Hepatocyte (in vitro differentiated cells): ENCODE results near the gene CRAMP1. TPM values are rescaled to one million over a fixed set of nuclear protein-coding genes. Genes with fewer than 3 reads are reported as not detected.

Experiments
- DNase-seq: peaks from one replicate; pipeline ENCODE4 v3.0.0-alpha.2; 2016; ENCODE audit warnings: low spot score
- H2AFZ ChIP-seq: fragments of 200-600 bp; sonication (generic); 2 replicates; pipeline ENCODE4 v1.6.0; 2016; ENCODE audit warnings: antibody characterized with exemption, mild to moderate bottlenecking
- H3K27ac ChIP-seq: fragments of 200-600 bp; sonication (generic); 2 replicates; pipeline ENCODE4 v1.5.1; 2016; ENCODE audit warnings: mild to moderate bottlenecking
- H3K27me3 ChIP-seq: fragments of 200-600 bp; sonication (generic); 2 replicates; pipeline ENCODE4 v1.6.1; 2016
- H3K36me3 ChIP-seq: fragments of 200-600 bp; sonication (generic); replicated peaks from 2 replicates; pipeline ENCODE4 v1.5.1; 2016; ENCODE audit warnings: low read depth; ENCODE audit not compliant: insufficient read depth
- H3K4me1 ChIP-seq: fragments of 200-600 bp; sonication (generic); 2 replicates; pipeline ENCODE4 v1.5.1; 2016; ENCODE audit warnings: mild to moderate bottlenecking, moderate library complexity; ENCODE audit not compliant: insufficient read depth
- H3K4me2 ChIP-seq: fragments of 200-600 bp; sonication (generic); 2 replicates; pipeline ENCODE4 v1.6.0; 2016
- H3K4me3 ChIP-seq: fragments of 200-600 bp; sonication (generic); 2 replicates; pipeline ENCODE4 v1.5.1; 2016; ENCODE audit warnings: mild to moderate bottlenecking
- H3K79me2 ChIP-seq: fragments of 200-600 bp; sonication (generic); 2 replicates; pipeline ENCODE4 v1.6.0; 2017; ENCODE audit warnings: mild to moderate bottlenecking
- H3K9me2 ChIP-seq: fragments of 200-600 bp; sonication (generic); replicated peaks from 2 replicates; pipeline ENCODE4 v1.6.0; 2017; ENCODE audit warnings: mild to moderate bottlenecking; ENCODE audit not compliant: insufficient read depth
- H3K9me3 ChIP-seq: fragments of 200-600 bp; sonication (generic); 2 replicates; pipeline ENCODE4 v1.5.1; 2016; ENCODE audit warnings: low read depth, mild to moderate bottlenecking
- H4K20me1 ChIP-seq: fragments of 200-600 bp; sonication (generic); 2 replicates; pipeline ENCODE4 v1.6.0; 2016; ENCODE audit warnings: mild to moderate bottlenecking; ENCODE audit not compliant: insufficient read depth, poor library complexity, severe bottlenecking
- CTCF ChIP-seq: fragments of 200-600 bp; sonication (generic); IDR thresholded peaks from 2 replicates; pipeline ENCODE4 v1.5.1; 2016; ENCODE audit warnings: antibody characterized with exemption, mild to moderate bottlenecking; ENCODE audit not compliant: poor library complexity
- EZH2 ChIP-seq: fragments of 200-600 bp; sonication (generic); IDR thresholded peaks from 2 replicates; pipeline ENCODE4 v1.6.1; 2016; ENCODE audit warnings: antibody characterized with exemption, mild to moderate bottlenecking, borderline replicate concordance
- EZH2phosphoT487 ChIP-seq: fragments of 200-600 bp; sonication (generic); IDR thresholded peaks from one replicate; pipeline ENCODE4 v1.6.1; 2018; ENCODE audit warnings: antibody characterized with exemption, mild to moderate bottlenecking, low read depth, moderate library complexity; ENCODE audit not compliant: unreplicated experiment, severe bottlenecking
- WGBS: methylation state at CpG from one replicate; pipeline ENCODE4 v1.1.6; 2016; ENCODE audit warnings: low lambda C conversion rate; ENCODE audit errors: missing lambda C conversion rate; 5-methylcytosine and 5-hydroxymethylcytosine counted together
- polyA plus RNA-seq: library from polyadenylated mRNA; unstranded; fragments of >200 nt; fragmentation: Nextera tagmentation; extraction: Ambion mirVana; gene quantifications from 2 replicates; pipeline ENCODE4 v1.2.1, GENCODE V29; 2016
- total RNA-seq: library from RNA; depleted of rRNA; stranded (reverse); fragments of >200 nt; gene quantifications from 2 replicates; pipeline ENCODE4 v1.2.3, GENCODE V29; 2014

CRAMP1 gene
- total and polyA plus RNA-seq, 2 experiments from 2014 or later, result 6.7 to 8.2 TPM

- Histone ChIP-seq H3K4me1 (peaks cover 12% of the 10 kb centered on the region), H3K27ac (peak overlapping the region; percentile 87), H3K27me3 (no peaks in the 10 kb centered on the region), H3K9me2 (no peaks in the 10 kb centered on the region), H3K36me3 (no peaks in the 10 kb centered on the region), H3K4me2 (peak overlapping the region; percentile 95), H3K4me3 (peak overlapping the region; percentile 62), H4K20me1 (peaks cover 3% of the 10 kb centered on the region), H3K79me2 (peaks cover 51% of the 10 kb centered on the region), H2AFZ (peak overlapping the region; percentile 9), H3K9me3 (no peaks in the 10 kb centered on the region)
- TF ChIP-seq EZH2phosphoT487 (no peak), CTCF (peak; percentile 10)
- WGBS, result under 1% methylated on average over 20 of the region's 45 CpGs
- DNase-seq, result peak; percentile 75
These were observed 66.4 kb downstream of the CRAMP1 start for GRCh38 chr16:1678500-1679098.

GRCh38 chr16:1680361-1680760 lies 68.2 kb downstream of the CRAMP1 start:
- Histone ChIP-seq H4K20me1 (peaks cover 3% of the 10 kb centered on the region), H2AFZ (no peak overlapping the region), H3K27me3 (no peaks in the 10 kb centered on the region), H3K4me3 (no peak overlapping the region), H3K4me1 (peaks cover 12% of the 10 kb centered on the region), H3K36me3 (no peaks in the 10 kb centered on the region), H3K27ac (no peak overlapping the region), H3K79me2 (peaks cover 68% of the 10 kb centered on the region), H3K4me2 (peak overlapping the region; percentile 95), H3K9me3 (no peaks in the 10 kb centered on the region), H3K9me2 (no peaks in the 10 kb centered on the region)
- 93% methylated on average over 14 of the region's 14 CpGs for WGBS
- DNase-seq, result no peak
- TF ChIP-seq EZH2phosphoT487 (no peak), CTCF (no peak), EZH2 (no peak)

- no peak overlapping the region for H2AFZ ChIP-seq
- no peak overlapping the region for H3K27ac ChIP-seq
- H3K9me3 ChIP-seq, result no peaks in the 10 kb centered on the region
- WGBS, result 94% methylated on average over 10 of the region's 10 CpGs
- H3K9me2 ChIP-seq, result no peaks in the 10 kb centered on the region
- no peak overlapping the region for H3K4me3 ChIP-seq
- TF ChIP-seq EZH2phosphoT487 (no peak), EZH2 (no peak), CTCF (no peak)
- peaks cover 12% of the 10 kb centered on the region for H3K4me1 ChIP-seq
- DNase-seq, result no peak
- no peaks in the 10 kb centered on the region for H3K36me3 ChIP-seq
- no peak overlapping the region for H3K4me2 ChIP-seq
- H4K20me1 ChIP-seq, result peaks cover 3% of the 10 kb centered on the region
- no peaks in the 10 kb centered on the region for H3K27me3 ChIP-seq
- H3K79me2 ChIP-seq, result peaks cover 75% of the 10 kb centered on the region
These were observed 68.9 kb downstream of the CRAMP1 start for GRCh38 chr16:1681032-1681431.
